Adipocyte (in vitro differentiated cells): Measurements from ENCODE around the gene PCP2.

Experiments
- DNase-seq: peaks from one replicate; pipeline ENCODE4 v3.0.0-alpha.2; 2015; ENCODE audit warnings: low read depth
- H3K27me3 ChIP-seq: replicated peaks from 2 replicates; pipeline ENCODE4 v1.7.0; 2013; ENCODE audit warnings: mild to moderate bottlenecking, low read length, moderate library complexity; ENCODE audit not compliant: control insufficient read depth, insufficient read depth
- H3K36me3 ChIP-seq: 2 replicates; pipeline ENCODE4 v1.7.0; 2013; ENCODE audit warnings: low read length, mild to moderate bottlenecking, moderate library complexity; ENCODE audit not compliant: control insufficient read depth, insufficient read depth, severe bottlenecking
- H3K4me1 ChIP-seq: 2 replicates; pipeline ENCODE4 v1.7.0; 2013; ENCODE audit warnings: mild to moderate bottlenecking, low read length, moderate library complexity; ENCODE audit not compliant: control insufficient read depth, insufficient read depth
- H3K4me3 ChIP-seq: 2 replicates; pipeline ENCODE4 v1.7.0; 2013; ENCODE audit warnings: mild to moderate bottlenecking, low read length, moderate library complexity
- H3K9ac ChIP-seq: 2 replicates; pipeline ENCODE4 v1.7.0; 2013; ENCODE audit warnings: mild to moderate bottlenecking, low read length, moderate library complexity
- H3K9me3 ChIP-seq: 2 replicates; pipeline ENCODE4 v1.7.0; 2013; ENCODE audit warnings: mild to moderate bottlenecking, low read length, moderate library complexity; ENCODE audit not compliant: control insufficient read depth

The PCP2 gene

GRCh38 chr19:7636691-7637373, 3.3 kb upstream of the PCP2 start, which contains the start of gene STXBP2:
TSS of gene STXBP2 (plus strand) at chr19:7637110. CDS start at chr19:7637150, 40 bp downstream.
- no peak for DNase-seq
- Histone ChIP-seq H3K4me3 (no peak within 1 kb of the TSS), H3K36me3 (peaks cover 4% of the 10 kb centered on the region), H3K9me3 (no peaks in the 10 kb centered on the region), H3K27me3 (peaks cover 38% of the 10 kb centered on the region), H3K9ac (no peak within 1 kb of the TSS), H3K4me1 (no peaks in the 10 kb centered on the region)

GRCh38 chr19:7636317-7636690, 2.8 kb upstream of the PCP2 start:
- Histone ChIP-seq H3K4me1 (no peaks in the 10 kb centered on the region), H3K27me3 (peaks cover 38% of the 10 kb centered on the region), H3K4me3 (no peak overlapping the region), H3K9ac (no peak overlapping the region), H3K9me3 (no peaks in the 10 kb centered on the region), H3K36me3 (peaks cover 4% of the 10 kb centered on the region)
- no peak for DNase-seq

- Histone ChIP-seq H3K27me3 (peaks cover 38% of the 10 kb centered on the region), H3K36me3 (peaks cover 4% of the 10 kb centered on the region)
- DNase-seq: no peak
Measured at GRCh38 chr19:7635670-7636069, 2.2 kb upstream of the PCP2 start.

GRCh38 chr19:7632340-7633203, 947 bp downstream of the PCP2 start:
- H3K36me3 ChIP-seq: peaks cover 4% of the 10 kb centered on the region
- H3K4me1 ChIP-seq: peaks cover 22% of the 10 kb centered on the region
- no peak overlapping the region for H3K4me3 ChIP-seq
- H3K27me3 ChIP-seq: peaks cover 25% of the 10 kb centered on the region
- no peaks in the 10 kb centered on the region for H3K9me3 ChIP-seq
- no peak for DNase-seq
- no peak overlapping the region for H3K9ac ChIP-seq

More at GRCh38 chr19:7635670-7636069, 2.2 kb upstream of the PCP2 start:
- no peak overlapping the region for H3K9ac ChIP-seq
- H3K4me1 ChIP-seq: peaks cover 4% of the 10 kb centered on the region
- no peaks in the 10 kb centered on the region for H3K9me3 ChIP-seq
- no peak overlapping the region for H3K4me3 ChIP-seq

GRCh38 chr19:7631577-7631976, 1.9 kb downstream of the PCP2 start:
- Histone ChIP-seq H3K36me3 (peaks cover 4% of the 10 kb centered on the region), H3K4me1 (peaks cover 22% of the 10 kb centered on the region), H3K9ac (no peak overlapping the region), H3K4me3 (no peak overlapping the region), H3K9me3 (no peaks in the 10 kb centered on the region), H3K27me3 (peaks cover 20% of the 10 kb centered on the region)
- DNase-seq: no peak

GRCh38 chr19:7629347-7630054, 4.0 kb downstream of the PCP2 start, which contains the start of the genes PET100 and XAB2:
TSS of gene PET100 (plus strand) at chr19:7629793. CDS start at chr19:7629834, 41 bp downstream.
TSS of gene XAB2 (minus strand) at chr19:7629545. CDS start at chr19:7629527, 18 bp downstream.
- peak; percentile 99 for DNase-seq
- Histone ChIP-seq H3K4me1 (peaks cover 22% of the 10 kb centered on the region), H3K9ac (peak within 1 kb of the TSS; percentile 99), H3K36me3 (peaks cover 15% of the 10 kb centered on the region), H3K9me3 (no peaks in the 10 kb centered on the region), H3K4me3 (peak within 1 kb of the TSS; percentile 100), H3K27me3 (no peaks in the 10 kb centered on the region)

- Histone ChIP-seq H3K36me3 (peaks cover 16% of the 10 kb centered on the region), H3K9ac (peak overlapping the region; percentile 99), H3K4me1 (peaks cover 22% of the 10 kb centered on the region), H3K27me3 (no peaks in the 10 kb centered on the region), H3K9me3 (no peaks in the 10 kb centered on the region), H3K4me3 (peak overlapping the region; percentile 100)
- DNase-seq: peak; percentile 19
Measured at GRCh38 chr19:7628589-7629311, 4.8 kb downstream of the PCP2 start.

GRCh38 chr19:7627166-7627565, 6.4 kb downstream of the PCP2 start:
- Histone ChIP-seq H3K9ac (no peak overlapping the region), H3K36me3 (peaks cover 30% of the 10 kb centered on the region), H3K4me3 (no peak overlapping the region), H3K27me3 (no peaks in the 10 kb centered on the region), H3K4me1 (peaks cover 22% of the 10 kb centered on the region), H3K9me3 (no peaks in the 10 kb centered on the region)
- DNase-seq: no peak

GRCh38 chr19:7625763-7626372, 7.7 kb downstream of the PCP2 start:
- DNase-seq: no peak
- Histone ChIP-seq H3K36me3 (peaks cover 38% of the 10 kb centered on the region), H3K4me1 (peaks cover 20% of the 10 kb centered on the region)

GRCh38 chr19:7624810-7625209, 8.7 kb downstream of the PCP2 start:
- Histone ChIP-seq H3K4me3 (no peak overlapping the region), H3K4me1 (peaks cover 11% of the 10 kb centered on the region), H3K27me3 (no peaks in the 10 kb centered on the region), H3K9ac (no peak overlapping the region), H3K9me3 (no peaks in the 10 kb centered on the region), H3K36me3 (peaks cover 45% of the 10 kb centered on the region)
- DNase-seq: no peak

More at GRCh38 chr19:7625763-7626372, 7.7 kb downstream of the PCP2 start:
- Histone ChIP-seq H3K9ac (no peak overlapping the region), H3K4me3 (no peak overlapping the region), H3K27me3 (no peaks in the 10 kb centered on the region), H3K9me3 (no peaks in the 10 kb centered on the region)
